Effector memory CD4-positive, alpha-beta T cell (primary cell): ENCODE measurements around the gene DGKI.

ENCODE experiments used
- DNase-seq, 3 donors: peaks; one replicate each; pipeline ENCODE4 v3.0.0-alpha.2; 2020
- H3K27ac ChIP-seq: 2 replicates; pipeline ENCODE4 v1.7.0; 2013; ENCODE audit warnings: mild to moderate bottlenecking, low read length, moderate library complexity; ENCODE audit not compliant: insufficient read depth, poor library complexity, severe bottlenecking
- H3K27me3 ChIP-seq: replicated peaks from 2 replicates; pipeline ENCODE4 v1.7.0; 2013; ENCODE audit warnings: mild to moderate bottlenecking, low read length; ENCODE audit not compliant: insufficient read depth, control insufficient read depth, poor library complexity, severe bottlenecking
- H3K36me3 ChIP-seq: 2 replicates; pipeline ENCODE4 v1.7.0; 2013; ENCODE audit warnings: mild to moderate bottlenecking, low read length, moderate library complexity; ENCODE audit not compliant: control insufficient read depth, insufficient read depth
- H3K4me1 ChIP-seq: 2 replicates; pipeline ENCODE4 v1.7.0; 2013; ENCODE audit warnings: low read length, mild to moderate bottlenecking; ENCODE audit not compliant: control insufficient read depth, insufficient read depth, poor library complexity, severe bottlenecking
- H3K4me3 ChIP-seq: 2 replicates; pipeline ENCODE4 v1.7.0; 2013; ENCODE audit warnings: low read length, low read depth, mild to moderate bottlenecking; ENCODE audit not compliant: insufficient read depth, poor library complexity, severe bottlenecking
- H3K9me3 ChIP-seq: 2 replicates; pipeline ENCODE4 v1.7.0; 2013; ENCODE audit warnings: mild to moderate bottlenecking, low read length, moderate library complexity; ENCODE audit not compliant: control insufficient read depth

DGKI gene

DNA sequence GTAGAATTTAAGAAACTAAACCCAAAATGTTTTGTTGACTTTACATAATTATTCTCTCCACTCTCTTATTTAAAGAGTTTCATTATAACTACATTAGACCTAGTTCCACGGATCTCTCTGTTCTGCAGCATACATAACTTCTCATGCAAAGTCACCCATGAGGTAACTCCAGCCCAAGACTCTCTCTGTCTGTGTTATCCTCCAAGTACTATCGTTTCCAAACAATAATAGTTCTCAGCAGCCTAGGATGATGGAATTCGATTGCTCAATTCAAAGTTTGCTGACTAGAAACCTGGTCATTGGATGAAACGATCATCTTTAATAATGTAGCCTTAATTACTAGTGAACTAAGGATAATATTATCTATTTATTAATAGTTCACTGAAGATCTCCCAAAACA, 300.1 kb downstream of the DGKI start:
- no peaks in the 10 kb centered on the region for H3K36me3 ChIP-seq
- H3K27me3 ChIP-seq: no peaks in the 10 kb centered on the region
- H3K27ac ChIP-seq: no peak overlapping the region
- no peak overlapping the region for H3K4me3 ChIP-seq
- no peaks in the 10 kb centered on the region for H3K9me3 ChIP-seq
- DNase-seq: no peak
- H3K4me1 ChIP-seq: no peaks in the 10 kb centered on the region

- H3K27ac ChIP-seq: no peak overlapping the region
- no peak for DNase-seq
These were observed 300.8 kb downstream of the DGKI start for GRCh38 chr7:137546009-137546408.

DNA sequence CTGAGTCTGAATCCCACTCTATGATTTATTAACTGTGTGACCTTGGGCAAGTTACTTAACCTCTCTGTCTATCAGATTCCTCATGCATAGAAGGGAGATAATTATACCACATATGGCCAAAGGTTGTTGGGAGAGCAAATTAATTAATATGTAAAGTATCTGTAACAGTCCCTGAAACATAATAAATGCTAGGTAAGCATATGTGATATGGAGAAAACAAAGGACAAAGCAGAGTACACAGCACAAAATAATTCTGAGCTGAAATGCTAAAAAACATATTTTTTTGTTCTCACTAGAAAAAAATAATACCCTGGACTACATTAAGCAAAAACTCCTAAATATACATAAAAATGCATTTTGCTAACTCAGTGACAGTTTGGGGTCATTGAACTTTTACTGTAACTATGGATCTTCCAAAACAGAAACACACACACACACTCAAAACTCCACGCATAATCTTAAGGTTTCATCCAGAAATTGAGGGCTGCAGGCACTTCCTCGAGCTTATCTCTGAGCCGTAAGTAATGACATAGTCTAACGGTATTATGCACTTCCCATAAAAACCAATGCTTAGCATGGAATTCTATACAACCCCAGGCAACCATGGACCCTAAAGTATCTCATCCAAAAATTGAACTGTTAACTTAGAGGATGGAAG, 301.6 kb downstream of the DGKI start:
- no peak overlapping the region for H3K4me3 ChIP-seq
- H3K9me3 ChIP-seq: no peaks in the 10 kb centered on the region
- no peak overlapping the region for H3K27ac ChIP-seq
- no peaks in the 10 kb centered on the region for H3K36me3 ChIP-seq
- H3K4me1 ChIP-seq: no peaks in the 10 kb centered on the region
- no peaks in the 10 kb centered on the region for H3K27me3 ChIP-seq
- DNase-seq: no peak

More at GRCh38 chr7:137546009-137546408, 300.8 kb downstream of the DGKI start:
- Histone ChIP-seq H3K27me3 (no peaks in the 10 kb centered on the region), H3K9me3 (no peaks in the 10 kb centered on the region), H3K4me1 (no peaks in the 10 kb centered on the region), H3K36me3 (no peaks in the 10 kb centered on the region), H3K4me3 (no peak overlapping the region)

DNA sequence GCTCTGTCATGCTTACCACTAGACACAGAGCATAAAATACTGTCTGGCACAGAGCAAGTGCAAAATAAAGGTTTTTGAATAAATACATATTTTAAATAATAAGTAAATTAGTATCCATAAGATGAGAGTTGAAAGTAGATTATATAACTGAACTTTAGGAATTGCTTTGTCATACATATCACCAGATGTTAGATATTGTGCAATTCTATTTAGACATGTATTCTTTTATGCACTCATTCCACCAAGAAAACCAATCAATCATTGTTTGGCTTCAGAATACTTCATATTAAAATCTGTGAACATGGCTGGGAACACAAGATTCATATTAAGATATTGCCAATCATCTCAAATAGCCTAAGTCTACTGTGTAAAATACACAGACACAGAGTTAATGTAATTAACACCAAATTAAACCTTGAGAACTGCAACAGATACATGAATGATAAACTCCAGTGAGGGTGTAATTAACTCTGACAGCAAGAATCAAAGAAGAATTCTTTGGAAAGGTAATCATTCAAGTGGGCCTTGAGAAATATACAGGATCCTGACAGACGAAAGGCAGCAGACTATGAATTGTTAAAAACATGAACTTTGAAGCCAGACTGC, 302.2 kb downstream of the DGKI start:
- Histone ChIP-seq H3K4me1 (no peaks in the 10 kb centered on the region), H3K36me3 (no peaks in the 10 kb centered on the region), H3K9me3 (no peaks in the 10 kb centered on the region), H3K27me3 (no peaks in the 10 kb centered on the region), H3K4me3 (no peak overlapping the region), H3K27ac (no peak overlapping the region)
- DNase-seq: no peak

- H3K27ac ChIP-seq: no peak overlapping the region
- no peak overlapping the region for H3K4me3 ChIP-seq
- H3K27me3 ChIP-seq: no peaks in the 10 kb centered on the region
- H3K9me3 ChIP-seq: no peaks in the 10 kb centered on the region
- H3K36me3 ChIP-seq: no peaks in the 10 kb centered on the region
- DNase-seq: no peak
- no peaks in the 10 kb centered on the region for H3K4me1 ChIP-seq
These were observed 307.6 kb downstream of the DGKI start for GRCh38 chr7:137539111-137539715.

DNA sequence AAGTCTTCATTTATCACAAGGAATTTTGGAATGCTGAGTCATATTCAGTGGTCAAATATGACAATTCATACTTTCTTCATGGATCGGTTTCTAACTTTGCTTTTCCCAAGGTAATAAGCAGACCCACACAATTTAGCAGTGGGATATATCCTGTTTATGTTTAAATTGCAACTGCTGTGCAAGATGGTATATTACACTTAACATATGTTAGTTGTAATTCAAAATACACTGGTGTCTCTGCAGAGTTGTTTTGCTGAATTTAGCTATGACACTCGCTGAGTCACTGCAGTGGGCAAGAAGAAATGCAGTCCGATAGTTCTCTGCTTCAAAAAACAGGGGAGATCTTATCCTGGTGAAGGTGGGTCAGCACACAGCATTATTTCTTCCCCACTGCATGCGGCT, 308.4 kb downstream of the DGKI start:
- Histone ChIP-seq H3K4me1 (no peaks in the 10 kb centered on the region), H3K9me3 (no peaks in the 10 kb centered on the region), H3K27me3 (no peaks in the 10 kb centered on the region), H3K4me3 (no peak overlapping the region), H3K27ac (no peak overlapping the region), H3K36me3 (no peaks in the 10 kb centered on the region)
- no peak for DNase-seq

DNA sequence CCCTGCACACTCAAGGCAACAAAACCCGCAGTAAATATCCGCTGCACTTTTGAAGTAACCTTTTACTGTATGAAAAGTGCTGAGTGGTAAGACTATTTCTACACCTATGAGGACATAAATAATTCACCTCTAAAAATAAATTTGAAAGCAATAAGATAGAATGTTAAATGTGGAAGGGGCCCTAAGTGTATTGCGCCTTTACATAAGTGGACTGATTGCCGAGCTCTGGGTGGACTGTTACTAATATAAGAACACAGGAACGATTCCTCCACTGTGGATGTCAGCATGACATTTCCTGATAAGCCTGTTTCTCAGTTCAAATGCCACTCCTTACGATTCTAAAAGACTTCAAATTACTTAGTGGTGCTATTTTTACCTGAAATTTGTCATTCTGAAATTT, 311.2 kb downstream of the DGKI start:
- no peak for DNase-seq
- no peak overlapping the region for H3K4me3 ChIP-seq
- no peaks in the 10 kb centered on the region for H3K4me1 ChIP-seq
- H3K27ac ChIP-seq: no peak overlapping the region
- no peaks in the 10 kb centered on the region for H3K9me3 ChIP-seq
- H3K27me3 ChIP-seq: no peaks in the 10 kb centered on the region
- H3K36me3 ChIP-seq: no peaks in the 10 kb centered on the region

DNA sequence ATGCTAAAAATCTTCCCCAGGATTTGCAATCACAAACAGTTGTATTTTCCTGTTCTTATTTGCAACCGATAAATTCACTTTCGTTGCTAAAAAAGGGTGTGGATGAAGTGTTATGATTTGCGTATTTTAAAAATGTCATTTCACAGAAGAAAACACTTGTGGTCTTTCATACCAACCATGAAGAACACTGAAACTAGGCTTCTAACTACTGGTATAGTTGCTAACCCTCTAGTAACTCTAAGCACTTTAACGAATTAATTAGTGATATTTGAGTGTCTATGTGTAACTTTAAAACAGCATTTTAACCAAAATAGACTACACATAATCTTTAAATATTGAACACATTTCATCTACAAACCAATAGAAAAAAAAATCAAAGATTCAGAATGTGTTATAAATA, 315.1 kb downstream of the DGKI start:
- Histone ChIP-seq H3K4me1 (no peaks in the 10 kb centered on the region), H3K9me3 (no peaks in the 10 kb centered on the region), H3K27ac (no peak overlapping the region), H3K4me3 (no peak overlapping the region), H3K36me3 (no peaks in the 10 kb centered on the region), H3K27me3 (no peaks in the 10 kb centered on the region)
- no peak for DNase-seq

DNA sequence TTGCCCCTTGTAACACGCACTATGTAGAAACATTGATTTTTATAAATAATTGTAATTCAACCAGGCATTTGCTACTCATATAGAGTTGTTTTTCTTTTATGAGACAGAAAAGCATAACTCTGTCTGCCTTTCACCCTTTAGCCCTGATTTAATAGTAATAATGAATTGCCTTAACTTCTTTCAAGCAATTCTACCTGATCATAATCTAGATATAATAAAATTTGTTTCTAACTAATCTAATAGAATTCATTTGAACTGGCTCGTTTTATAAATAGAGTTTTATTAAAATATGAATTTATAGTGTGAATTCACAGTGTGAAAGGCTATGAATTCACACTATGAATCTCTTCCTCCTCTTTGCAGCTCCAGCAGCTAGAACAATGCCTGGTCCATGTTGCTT, 319.1 kb downstream of the DGKI start:
- Histone ChIP-seq H3K9me3 (no peaks in the 10 kb centered on the region), H3K27ac (no peak overlapping the region), H3K4me3 (no peak overlapping the region), H3K36me3 (no peaks in the 10 kb centered on the region), H3K27me3 (no peaks in the 10 kb centered on the region), H3K4me1 (no peaks in the 10 kb centered on the region)
- DNase-seq: no peak

DNA sequence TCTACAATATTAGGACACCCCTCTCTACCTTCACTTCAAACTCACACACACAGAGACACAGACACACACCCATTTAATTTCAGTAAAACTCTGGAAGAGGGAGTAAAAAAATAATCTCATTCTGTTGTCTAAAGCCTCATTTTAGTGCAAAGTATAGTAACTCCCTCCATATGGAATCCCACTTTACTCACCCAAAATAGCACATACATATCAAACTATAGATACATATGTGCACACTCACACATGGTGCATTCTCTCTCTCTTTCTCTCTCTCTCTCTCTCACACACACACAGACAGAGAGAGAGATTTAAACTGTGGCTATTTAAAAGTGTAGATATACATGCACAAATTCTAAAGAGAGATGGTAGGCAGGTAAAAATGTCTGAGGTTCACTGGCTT, 323.6 kb downstream of the DGKI start:
- Histone ChIP-seq H3K27ac (no peak overlapping the region), H3K9me3 (no peaks in the 10 kb centered on the region), H3K36me3 (no peaks in the 10 kb centered on the region), H3K4me1 (no peaks in the 10 kb centered on the region), H3K27me3 (no peaks in the 10 kb centered on the region), H3K4me3 (no peak overlapping the region)
- no peak for DNase-seq
